ENCODE measurements around the gene GTPBP3. TPM values are rescaled to one million over a fixed set of nuclear protein-coding genes. Genes with fewer than 3 reads are reported as not detected.

The GTPBP3 gene
- total RNA-seq, 2 experiments from 2014 or later = 21.2 to 24.0 TPM

GRCh38 chr19:17305216-17305516 lies 32.2 kb upstream of the GTPBP3 start:
- Histone ChIP-seq H3K27ac (ENCODE audit: low read depth in 1 of 2, low read length in 2 of 2) (no peak overlapping the region), H3K27me3 (ENCODE audit: control insufficient read depth in 1 of 2, insufficient read depth in 2 of 2, low read length in 2 of 2) (no peaks in the 10 kb centered on the region), H3K4me1 (ENCODE audit: insufficient read depth, low read length) (peaks cover 61% of the 10 kb centered on the region), H3K4me3 (ENCODE audit: low read length) (peak overlapping the region; percentile 96), H3K36me3 (ENCODE audit: insufficient read depth, low read length) (no peaks in the 10 kb centered on the region), H3K9me3 (ENCODE audit: control insufficient read depth in 1 of 2, insufficient read depth in 1 of 2, low read length in 2 of 2) (no peaks in the 10 kb centered on the region)
- DNase-seq (no peak), ATAC-seq (ENCODE audit: poor library complexity) (no peak)
- no peaks in the 10 kb centered on the region for H3K9me3 Mint-ChIP-seq
- H3K4me3 Mint-ChIP-seq = peak overlapping the region; percentile 94
- intact Hi-C loops (cut with DNase I, micrococcal nuclease) = loop anchor here in 1 of 2 experiments (1.0 to 2.0 kb wide), 3 partner anchors 12 to 78 kb away; partner anchors contain the start of genes GTPBP3 and OCEL1
- ChIA-PET POLR2A (interaction anchor here (0.9 to 3.0 kb wide), 8 partner anchors 9 to 206 kb away, joined by 3 to 27 read pairs (median 7); partner anchors contain the start of genes ANKLE1, ANO8, MVB12A and PGLS), CTCF (interaction anchor here (0.6 to 3.4 kb wide), 12 partner anchors 8 to 101 kb away, joined by 3 to 27 read pairs (median 4); partner anchors contain the start of genes ANO8 and BST2)
- TF ChIP-seq CTCF (IDR thresholded peaks at IDR 0.05) = peak; percentile 68
- H3K27me3 Mint-ChIP-seq = no peaks in the 10 kb centered on the region
- H3K4me1 Mint-ChIP-seq (ENCODE audit: low read depth) = peaks cover 59% of the 10 kb centered on the region
- peak overlapping the region; percentile 90 for H3K27ac Mint-ChIP-seq
- peaks cover 25% of the 10 kb centered on the region for H3K36me3 Mint-ChIP-seq (ENCODE audit: low read depth)

GRCh38 chr19:17305517-17306284 lies 31.7 kb upstream of the GTPBP3 start, which contains the start of gene MRPL34:
Gene MRPL34 (plus strand): TSS chr19:17305872. CDS start chr19:17305893, 21 bp downstream.
- Histone ChIP-seq H3K27ac (ENCODE audit: low read depth in 1 of 2, low read length in 2 of 2) (peak within 1 kb of the TSS; percentile 71 to 85), H3K4me1 (ENCODE audit: insufficient read depth, low read length) (peaks cover 66% of the 10 kb centered on the region), H3K27me3 (ENCODE audit: control insufficient read depth in 1 of 2, insufficient read depth in 2 of 2, low read length in 2 of 2) (no peaks in the 10 kb centered on the region), H3K9me3 (ENCODE audit: control insufficient read depth in 1 of 2, insufficient read depth in 1 of 2, low read length in 2 of 2) (no peaks in the 10 kb centered on the region), H3K4me3 (ENCODE audit: low read length) (peak within 1 kb of the TSS; percentile 96), H3K36me3 (ENCODE audit: insufficient read depth, low read length) (no peaks in the 10 kb centered on the region)
- intact Hi-C loops (cut with DNase I, micrococcal nuclease) = loop anchor here in 1 of 2 experiments (1.0 to 2.0 kb wide), 3 partner anchors 12 to 79 kb away; partner anchors contain the start of genes GTPBP3 and OCEL1
- no peak for TF ChIP-seq CTCF (IDR thresholded peaks at IDR 0.05)
- Mint-ChIP-seq H3K27ac (peak within 1 kb of the TSS; percentile 90), H3K9me3 (no peaks in the 10 kb centered on the region), H3K27me3 (no peaks in the 10 kb centered on the region), H3K4me3 (peak within 1 kb of the TSS; percentile 94), H3K36me3 (ENCODE audit: low read depth) (peaks cover 21% of the 10 kb centered on the region), H3K4me1 (ENCODE audit: low read depth) (peaks cover 65% of the 10 kb centered on the region)
- DNase-seq (peak; percentile 85 to 99 (median 92)), ATAC-seq (ENCODE audit: poor library complexity) (peak; percentile 53)
- ChIA-PET CTCF (interaction anchor here (0.6 to 3.4 kb wide), 12 partner anchors 9 to 100 kb away, joined by 3 to 27 read pairs (median 4); partner anchors contain the start of genes ANO8 and BST2), POLR2A (interaction anchor here (0.9 to 3.0 kb wide), 10 partner anchors 9 to 206 kb away, joined by 3 to 27 read pairs (median 6); partner anchors contain the start of genes ANKLE1, ANO8, MVB12A and PGLS)

- Mint-ChIP-seq H3K27me3 (no peaks in the 10 kb centered on the region), H3K4me3 (peak overlapping the region; percentile 94), H3K9me3 (no peaks in the 10 kb centered on the region), H3K27ac (peak overlapping the region; percentile 90), H3K36me3 (ENCODE audit: low read depth) (peaks cover 19% of the 10 kb centered on the region), H3K4me1 (ENCODE audit: low read depth) (peaks cover 67% of the 10 kb centered on the region)
- Histone ChIP-seq H3K4me1 (ENCODE audit: insufficient read depth, low read length) (peaks cover 71% of the 10 kb centered on the region), H3K36me3 (ENCODE audit: insufficient read depth, low read length) (peaks cover 2% of the 10 kb centered on the region), H3K9me3 (ENCODE audit: control insufficient read depth in 1 of 2, insufficient read depth in 1 of 2, low read length in 2 of 2) (no peaks in the 10 kb centered on the region), H3K4me3 (ENCODE audit: low read length) (peak overlapping the region; percentile 96), H3K27me3 (ENCODE audit: control insufficient read depth in 1 of 2, insufficient read depth in 2 of 2, low read length in 2 of 2) (no peaks in the 10 kb centered on the region), H3K27ac (ENCODE audit: low read depth in 1 of 2, low read length in 2 of 2) (peak overlapping the region; percentile 71 to 85)
- intact Hi-C loops (cut with DNase I, micrococcal nuclease) = no loop called here
- CTCF ChIA-PET = interaction anchor here (1.0 to 3.4 kb wide), 2 partner anchors 14 to 80 kb away, joined by 3 to 27 read pairs; no protein-coding TSS in a partner anchor
- no peak for DNase-seq
- TF ChIP-seq CTCF (IDR thresholded peaks at IDR 0.05) = no peak
- POLR2A ChIA-PET = interaction anchor here (1.0 to 3.0 kb wide), 4 partner anchors 13 to 181 kb away, joined by 3 to 27 read pairs (median 6); partner anchors contain the start of gene ANO8
- ATAC-seq (ENCODE audit: poor library complexity) = no peak
These were observed 31.1 kb upstream of the GTPBP3 start for GRCh38 chr19:17306285-17306714.
